ENCODE data around the gene XRCC3. TPM values are rescaled to one million over a fixed set of nuclear protein-coding genes. Genes with fewer than 3 reads are reported as not detected.

XRCC3 gene
- total and polyA plus RNA-seq, 2 of the 8 experiments (the other 6 are each of a cell fraction or from before 2014, with no cell fraction given): 36.9 to 41.8 TPM

- ChIA-PET POLR2A (ENCODE audit: partially characterized antibody) (interaction anchor here (1.1 to 3.1 kb wide), 2 partner anchors 8 to 10 kb away, joined by 4 to 16 read pairs; no protein-coding TSS in a partner anchor), CTCF (ENCODE audit: partially characterized antibody) (no interaction called here)
- no peak overlapping the region for H3K4me3 ChIP-seq (ENCODE audit: extremely low read depth in 1 of 4, insufficient read depth in 2 of 4, low read depth in 3 of 4, low read length in 4 of 4)
- no peak overlapping the region for H3K56ac ChIP-seq (replicated peaks; ENCODE audit: insufficient read length, low read depth, low read length)
- no peaks in the 10 kb centered on the region for H3K23me2 ChIP-seq (ENCODE audit: low read depth, low read length)
- no peak for FAIRE-seq
- H2AK5ac ChIP-seq (ENCODE audit: low read depth, low read length): no peak overlapping the region
- 93% methylated on average over 18 of the region's 18 CpGs; no CpG with 5 or more reads in 1 of the 2 experiments for WGBS, 2 experiments (ENCODE audit: extremely low coverage in 1 of 2, insufficient coverage in 1 of 2, insufficient read length in 1 of 2, insufficient replicate concordance in 2 of 2, low coverage in 1 of 2, low lambda C conversion rate in 2 of 2, missing lambda C conversion rate in 1 of 2)
- no peak overlapping the region for H3K27ac ChIP-seq (ENCODE audit: low read depth, low read length)
- H3K4me2 ChIP-seq (ENCODE audit: insufficient read depth in 1 of 2, low read depth in 2 of 2, low read length in 2 of 2): no peak overlapping the region
- peaks cover 0 to 8% of the 10 kb centered on the region in 2 experiments; a peak in 1 of 4 replicates for H3K79me2 ChIP-seq (ENCODE audit: control insufficient read depth in 1 of 2, insufficient read depth in 2 of 2, low read length in 2 of 2)
- H2AFZ ChIP-seq (ENCODE audit: low read length): no peak overlapping the region
- H3K36me3 ChIP-seq (ENCODE audit: control insufficient read depth in 2 of 4, insufficient read depth in 4 of 4, low read length in 3 of 4): peaks cover 12 to 52% (median 32%) of the 10 kb centered on the region in 4 experiments; a peak in 6 of 8 replicates
- no peak overlapping the region for H3K14ac ChIP-seq (ENCODE audit: insufficient read length)
- no peaks in the 10 kb centered on the region for H3K9me3 ChIP-seq (ENCODE audit: insufficient read depth in 2 of 2, low read depth in 1 of 2, low read length in 1 of 2)
- no peak overlapping the region for H3K23ac ChIP-seq (ENCODE audit: insufficient read length)
- H4K5ac ChIP-seq (ENCODE audit: insufficient read length, low read depth, low read length): no peak overlapping the region
- H4K20me1 ChIP-seq (replicated peaks in 1 of 2; ENCODE audit: control insufficient read depth in 1 of 2, insufficient read depth in 2 of 2, low read length in 2 of 2): peaks cover 17 to 54% of the 10 kb centered on the region in 2 experiments
- H3K18ac ChIP-seq (ENCODE audit: extremely low read depth, low read length): no peak overlapping the region
- DNase-seq (ENCODE audit: low read depth in 1 of 2, low spot score in 2 of 2): no peak
- no peak overlapping the region for H2BK20ac ChIP-seq (ENCODE audit: low read length)
- no peak overlapping the region for H2BK120ac ChIP-seq (replicated peaks; ENCODE audit: low read depth, low read length)
- H2BK15ac ChIP-seq (ENCODE audit: low read length): no peak overlapping the region
- H3K9ac ChIP-seq (replicated peaks in 1 of 4; ENCODE audit: extremely low read depth in 1 of 4, low read depth in 3 of 4, low read length in 3 of 4): no peak overlapping the region
- H3K27me3 ChIP-seq (replicated peaks in 1 of 4; ENCODE audit: control insufficient read depth in 3 of 4, extremely low read depth in 1 of 4, insufficient read depth in 3 of 4, low read length in 3 of 4): no peaks in the 10 kb centered on the region
- no peak overlapping the region for H4K91ac ChIP-seq (replicated peaks; ENCODE audit: insufficient read length, low read length)
- H4K8ac ChIP-seq (ENCODE audit: extremely low read depth, insufficient read depth, low read length): 0 out of 2 replicates have a peak overlapping the region, but pooled peaks have one; percentile 64
- H3K79me1 ChIP-seq (ENCODE audit: low read depth, low read length): peaks cover 11% of the 10 kb centered on the region
- no peak overlapping the region for H2BK5ac ChIP-seq (ENCODE audit: low read depth, low read length)
- H3K4ac ChIP-seq (replicated peaks; ENCODE audit: insufficient read length, low read depth, low read length): no peak overlapping the region
- no peak overlapping the region for H2BK12ac ChIP-seq (ENCODE audit: low read depth, low read length)
- H3K4me1 ChIP-seq (replicated peaks in 1 of 4; ENCODE audit: control insufficient read depth in 3 of 4, insufficient read depth in 4 of 4, low read length in 3 of 4): peaks cover 0 to 9% (median 4%) of the 10 kb centered on the region in 4 experiments; a peak in 5 of 7 replicates
- TF ChIP-seq POU5F1 (IDR thresholded peaks at IDR 0.05; ENCODE audit: low read depth, low read length) (no peak), SIRT6 (IDR thresholded peaks at IDR 0.05; ENCODE audit: low read length) (no peak), CREB1 (IDR thresholded peaks at IDR 0.05) (no peak), ASH2L (IDR thresholded peaks at IDR 0.05; ENCODE audit: low read length) (no peak), EP300 (IDR thresholded peaks at IDR 0.05; ENCODE audit: borderline replicate concordance in 1 of 2, low read depth in 2 of 2, low read length in 2 of 2) (no peak), GABPA (IDR thresholded peaks at IDR 0.05; ENCODE audit: borderline replicate concordance, insufficient read depth, low read length) (no peak), ATF3 (IDR thresholded peaks at IDR 0.05; ENCODE audit: insufficient read depth, low read depth, low read length) (no peak), BACH1 (IDR thresholded peaks at IDR 0.05; ENCODE audit: low read length) (no peak), SRF (IDR thresholded peaks at IDR 0.05; ENCODE audit: low read depth, low read length) (no peak), KDM1A (IDR thresholded peaks at IDR 0.05; ENCODE audit: borderline replicate concordance, low read length) (no peak), NRF1 (IDR thresholded peaks at IDR 0.05; ENCODE audit: low read depth, low read length) (no peak), ATF2 (IDR thresholded peaks at IDR 0.05; ENCODE audit: low read length) (no peak)
These were observed 6.5 kb downstream of the XRCC3 start for GRCh38 chr14:103708750-103709187.

Data from H1 (cell line).